ENCODE measurements around the gene AP3B2.

- TF ChIP-seq CTCF (IDR thresholded peaks at IDR 0.05) (no peak), POLR2AphosphoS5 (IDR thresholded peaks at IDR 0.05) (no peak), POLR2A (IDR thresholded peaks at IDR 0.05) (no peak)
Observed at GRCh38 chr15:82624438-82624837, 85.2 kb downstream of the AP3B2 start.
